GM13976 (cell line): ENCODE data around the gene ZFP36L2.

Experiments
- DNase-seq: peaks from one replicate; pipeline ENCODE4 v3.0.0; 2012; ENCODE audit warnings: low spot score
- in situ Hi-C: fragments of 300-500 bp; cut with MboI; formaldehyde crosslinking; loops from one replicate; pipeline ENCODE4 v1.12.0; 2022; ENCODE audit warnings: low sequenced_read_pairs, mixed read lengths, inconsistent platforms; ENCODE audit not compliant: unreplicated experiment
- TF ChIP-seq, protein P1 (sequence below): IDR thresholded peaks from 2 replicates; pipeline ENCODE4 v1.5.1; 2012; ENCODE audit warnings: borderline replicate concordance, mild to moderate bottlenecking; ENCODE audit not compliant: insufficient read depth; ENCODE audit errors: extremely low read depth, missing control alignments, control extremely low read depth

ZFP36L2 gene

DNA sequence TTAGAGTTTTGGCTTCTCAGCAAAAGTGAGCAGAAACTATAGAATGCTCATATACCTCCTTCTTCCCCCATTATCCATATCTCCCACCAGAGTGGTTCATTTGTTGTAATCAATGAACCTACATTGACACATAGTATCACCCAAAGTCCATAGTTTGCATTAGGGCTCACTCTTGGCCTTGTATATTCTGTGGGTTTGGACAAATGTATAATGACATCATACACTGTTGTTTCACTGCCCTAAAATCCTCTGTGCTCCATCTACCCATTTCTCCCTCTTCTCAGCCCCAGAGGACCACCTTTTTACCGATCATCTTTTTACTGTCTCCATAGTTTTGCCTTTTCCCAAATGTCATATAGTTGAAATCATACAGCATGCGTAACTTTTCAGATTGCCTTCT, 24.1 kb downstream of the ZFP36L2 start:
- TF ChIP-seq, protein P1, sequence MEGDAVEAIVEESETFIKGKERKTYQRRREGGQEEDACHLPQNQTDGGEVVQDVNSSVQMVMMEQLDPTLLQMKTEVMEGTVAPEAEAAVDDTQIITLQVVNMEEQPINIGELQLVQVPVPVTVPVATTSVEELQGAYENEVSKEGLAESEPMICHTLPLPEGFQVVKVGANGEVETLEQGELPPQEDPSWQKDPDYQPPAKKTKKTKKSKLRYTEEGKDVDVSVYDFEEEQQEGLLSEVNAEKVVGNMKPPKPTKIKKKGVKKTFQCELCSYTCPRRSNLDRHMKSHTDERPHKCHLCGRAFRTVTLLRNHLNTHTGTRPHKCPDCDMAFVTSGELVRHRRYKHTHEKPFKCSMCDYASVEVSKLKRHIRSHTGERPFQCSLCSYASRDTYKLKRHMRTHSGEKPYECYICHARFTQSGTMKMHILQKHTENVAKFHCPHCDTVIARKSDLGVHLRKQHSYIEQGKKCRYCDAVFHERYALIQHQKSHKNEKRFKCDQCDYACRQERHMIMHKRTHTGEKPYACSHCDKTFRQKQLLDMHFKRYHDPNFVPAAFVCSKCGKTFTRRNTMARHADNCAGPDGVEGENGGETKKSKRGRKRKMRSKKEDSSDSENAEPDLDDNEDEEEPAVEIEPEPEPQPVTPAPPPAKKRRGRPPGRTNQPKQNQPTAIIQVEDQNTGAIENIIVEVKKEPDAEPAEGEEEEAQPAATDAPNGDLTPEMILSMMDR, result no peak
- in situ Hi-C loops, result no loop called here
- no peak for DNase-seq

DNA sequence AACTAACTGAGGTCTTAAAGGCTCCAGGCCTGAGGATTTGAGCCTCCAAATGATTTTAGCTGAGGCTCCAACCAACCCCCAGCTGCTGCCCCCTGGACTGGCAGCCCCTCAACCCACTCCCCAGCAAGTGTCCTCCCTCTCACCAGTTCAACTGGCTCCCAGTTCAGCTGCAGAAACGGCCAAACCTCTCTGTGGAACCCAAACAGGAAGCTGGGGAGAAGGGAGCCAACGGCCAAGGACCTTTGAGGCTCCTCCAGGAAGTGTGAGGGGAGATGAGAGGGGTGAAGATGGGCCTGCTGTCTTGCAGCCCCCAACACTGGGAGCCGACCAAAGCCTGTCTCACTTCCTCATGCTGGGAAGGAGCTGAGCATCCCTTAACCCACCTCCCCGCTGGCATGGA, 24.9 kb downstream of the ZFP36L2 start:
- TF ChIP-seq, protein P1, result no peak
- DNase-seq, result no peak
- in situ Hi-C loops, result no loop called here

DNA sequence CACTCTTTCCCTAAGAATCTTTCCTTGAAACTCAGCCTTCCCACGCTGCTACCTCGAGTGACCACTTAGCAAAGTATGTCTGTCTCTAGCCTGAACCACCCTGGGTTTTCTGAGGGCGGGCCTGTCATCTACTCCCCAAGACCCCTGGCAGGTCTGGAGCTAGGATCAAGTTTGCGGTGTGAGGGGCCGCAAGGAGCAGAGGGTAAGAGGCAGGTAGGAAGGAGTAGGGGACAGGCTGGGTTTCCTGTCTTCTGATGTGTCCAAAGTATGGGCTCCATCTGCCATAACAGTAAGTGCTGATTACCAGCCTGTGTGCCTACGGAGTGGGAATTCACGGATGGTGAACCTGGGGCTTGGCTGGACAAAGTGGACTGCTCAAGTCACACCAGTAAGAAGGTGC, 25.4 kb downstream of the ZFP36L2 start:
- no peak for DNase-seq
- in situ Hi-C loops, result no loop called here

DNA sequence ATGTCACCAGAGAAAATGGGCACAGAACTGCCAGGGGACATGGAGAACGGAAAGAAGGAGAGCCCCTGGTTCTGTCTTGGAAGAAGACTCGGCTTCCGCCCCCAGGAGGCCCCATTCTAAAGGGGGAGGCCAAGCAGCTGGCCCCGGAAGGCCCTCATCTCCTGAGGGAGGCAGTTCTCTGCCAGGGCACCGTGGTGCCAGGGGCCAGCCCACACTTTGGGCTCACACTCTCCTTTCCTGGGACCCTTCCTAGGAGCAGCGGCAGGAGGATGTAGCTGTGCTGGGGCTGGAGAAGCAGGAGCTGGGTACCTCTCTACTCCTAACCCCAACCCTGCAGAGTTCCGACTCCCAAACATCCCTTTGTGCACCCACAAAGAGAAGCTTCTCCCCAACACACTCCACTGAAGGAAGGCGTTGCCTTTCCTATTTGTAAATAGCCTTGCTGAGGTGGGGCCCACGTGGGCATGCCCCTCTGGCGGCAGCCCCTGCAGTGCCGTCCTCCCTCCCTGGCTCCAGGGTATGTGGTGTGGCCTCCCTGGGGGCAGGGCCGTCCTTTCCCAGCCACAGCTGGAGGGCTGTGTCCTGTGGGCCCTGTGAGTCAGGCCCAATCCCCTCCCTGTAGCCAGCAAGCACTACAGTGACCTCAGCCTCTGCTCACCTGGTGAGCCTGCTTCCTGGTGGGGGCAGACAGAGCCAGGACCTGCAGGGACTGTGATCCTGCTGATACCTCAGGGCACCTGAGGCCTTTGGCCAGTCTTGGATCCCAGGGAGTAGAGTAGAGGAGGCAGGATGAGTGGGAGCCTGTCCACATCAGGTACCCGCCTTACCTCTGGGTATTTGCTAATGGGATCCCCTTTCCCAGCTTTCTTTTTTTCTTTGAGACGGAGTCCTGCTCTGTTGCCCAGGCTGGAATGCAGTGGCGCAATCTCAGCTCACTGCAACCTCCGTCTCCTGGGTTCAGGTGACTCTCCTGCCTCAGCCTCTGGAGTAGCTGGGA, 26.6 kb downstream of the ZFP36L2 start:
- TF ChIP-seq, protein P1, result no peak
- no peak for DNase-seq
- in situ Hi-C loops, result no loop called here

More for the DNA sequence above, 25.4 kb downstream of the ZFP36L2 start:
- TF ChIP-seq, protein P1, result no peak

DNA sequence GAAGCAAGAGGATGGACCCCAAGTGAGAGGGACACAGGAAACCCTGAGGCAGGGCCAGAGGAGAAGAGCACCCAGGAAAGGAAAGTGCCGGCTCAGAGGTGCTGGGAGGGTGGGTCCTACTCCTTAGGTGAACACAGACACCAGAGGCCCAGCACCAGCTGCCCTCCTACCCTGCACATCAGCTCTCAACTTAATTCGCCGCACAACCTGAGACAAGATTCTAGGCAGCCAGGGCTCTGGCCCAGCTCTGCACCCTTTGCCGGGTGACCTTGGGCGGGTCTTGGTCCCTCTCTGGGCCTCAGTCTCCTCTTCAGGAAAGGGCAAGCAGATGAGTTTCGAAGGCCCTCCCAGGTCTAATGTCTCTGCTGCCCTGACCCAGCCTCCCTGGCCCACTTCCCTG, 28.1 kb downstream of the ZFP36L2 start:
- no peak for DNase-seq
- in situ Hi-C loops, result no loop called here
- TF ChIP-seq, protein P1, result no peak

DNA sequence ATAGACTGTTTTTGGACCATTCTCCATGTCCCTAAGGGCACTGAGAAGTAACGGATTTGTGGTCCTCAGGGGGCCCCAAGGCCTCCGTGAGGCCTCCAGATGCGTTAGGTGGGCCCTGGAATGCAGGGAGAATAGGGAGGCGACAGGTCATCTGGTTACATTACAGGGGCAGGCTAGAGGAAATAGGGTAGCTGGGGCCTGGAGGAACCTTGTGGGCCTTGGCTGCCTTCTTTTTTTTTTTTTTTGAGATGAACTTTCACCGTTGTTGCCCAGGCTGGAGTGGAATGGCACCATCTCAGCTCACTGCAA, 28.9 kb downstream of the ZFP36L2 start:
- in situ Hi-C loops, result no loop called here
- TF ChIP-seq, protein P1, result no peak
- DNase-seq, result no peak
